BJ (cell line): Measurements from ENCODE around the gene MYO1A. TPM values are rescaled to one million over a fixed set of nuclear protein-coding genes. Genes with fewer than 3 reads are reported as not detected.
"Not testable (repeated sequence)": the region's sequence is repeated elsewhere in the genome, so short reads cannot be mapped to it uniquely, and the experiment has no call there.

Experiments used
- CTCF ChIA-PET: fragments of 350-600 bp; formaldehyde crosslinking; extraction: SDS; loops from one replicate; lab custom pipeline; 2021; ENCODE audit warnings: antibody characterized with exemption, inconsistent platforms; lab: Yijun Ruan, JAX
- POLR2A ChIA-PET: fragments of 300-600 bp; sonication (Branson Sonifier 250); formaldehyde crosslinking; extraction: SDS; loops from one replicate; lab custom pipeline; 2021; ENCODE audit warnings: antibody characterized with exemption; lab: Charles Lee
- DNase-seq: peaks from one replicate; pipeline ENCODE4 v3.0.0-alpha.2; 2011; ENCODE audit warnings: low read depth
- H3K27me3 ChIP-seq: 2 replicates; pipeline ENCODE4 v1.6.0; 2011; ENCODE audit warnings: low read length; ENCODE audit not compliant: control insufficient read depth, insufficient read depth
- H3K36me3 ChIP-seq: 2 replicates; pipeline ENCODE4 v1.5.1; 2011; ENCODE audit warnings: low read length; ENCODE audit not compliant: control insufficient read depth, insufficient read depth
- H3K4me3 ChIP-seq: 2 replicates; pipeline ENCODE4 v1.5.1; 2011; ENCODE audit warnings: low read depth, mild to moderate bottlenecking, control low read depth, low read length
- CTCF ChIP-seq: IDR thresholded peaks from 2 replicates; pipeline ENCODE4 v1.5.1; 2011; ENCODE audit warnings: low read depth, mild to moderate bottlenecking, control low read depth, inconsistent platforms, low read length, moderate library complexity; ENCODE audit not compliant: insufficient read depth
- polyA plus RNA-seq: library from polyadenylated mRNA; depleted of rRNA; stranded (reverse); fragments of >200 nt; gene quantifications from 2 replicates; pipeline ENCODE4 v1.2.3, GENCODE V29; 2011

The MYO1A gene
- polyA plus RNA-seq, 1 experiment, result 0.15 TPM

DNA sequence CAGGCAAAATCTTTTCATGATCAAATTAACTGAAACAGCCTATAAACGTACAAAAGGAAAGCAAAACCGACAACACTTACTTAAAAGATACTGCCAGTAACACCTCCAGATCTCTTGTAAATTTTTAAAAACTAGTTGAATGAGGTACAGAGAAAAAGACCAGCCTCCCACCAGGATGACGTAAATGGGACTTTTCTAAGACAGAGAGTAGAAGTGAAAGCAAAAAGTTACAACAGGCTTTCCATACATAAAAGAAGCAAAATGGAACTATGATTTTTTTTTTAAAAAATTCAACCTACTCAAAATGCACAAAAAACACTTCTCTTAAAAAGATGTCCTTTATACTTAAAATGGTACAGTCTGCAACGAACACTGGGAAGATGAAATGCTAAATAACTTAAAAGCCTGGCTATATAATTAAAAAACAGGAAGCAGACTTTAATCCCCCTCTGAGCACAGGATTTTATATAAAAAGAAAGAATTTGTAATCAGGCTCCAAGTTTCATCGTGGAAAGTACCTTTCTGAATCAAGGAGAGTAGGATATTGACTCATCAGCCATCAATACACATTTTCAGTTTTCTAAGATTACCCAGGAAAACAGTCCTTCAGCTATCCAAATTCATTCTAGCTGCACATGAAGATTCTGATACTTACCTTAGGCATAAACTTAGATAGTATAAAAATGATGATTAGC, 14.2 kb upstream of the MYO1A start:
- ChIA-PET CTCF (interaction anchor here (0.7 to 6.2 kb wide), 5 partner anchors 48 to 61 kb away, joined by 3 to 47 read pairs (median 5); partner anchors contain the start of gene STAT6), POLR2A (no interaction called here)
- TF ChIP-seq CTCF, result no peak

DNA sequence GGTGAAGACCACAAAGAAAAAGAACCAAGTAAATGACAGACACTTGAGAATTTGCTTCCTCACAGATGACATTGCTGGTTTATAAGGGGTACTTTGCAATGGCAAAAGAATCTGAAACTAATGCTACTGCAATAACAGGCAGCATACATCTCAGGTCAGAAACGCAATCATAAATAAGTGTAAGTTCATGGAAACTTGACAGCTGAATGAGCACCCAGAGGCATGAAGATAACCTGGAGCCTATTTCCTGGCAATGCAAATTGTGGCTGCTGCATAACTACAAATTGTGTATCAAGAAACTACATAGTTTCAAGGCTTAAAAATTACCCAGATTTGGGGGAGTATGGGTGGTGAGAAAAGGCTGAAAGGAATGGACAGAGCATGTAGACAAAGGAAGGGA, 8.5 kb upstream of the MYO1A start:
- ChIA-PET POLR2A (no interaction called here), CTCF (interaction anchor here (0.7 to 8.2 kb wide), 6 partner anchors 8 to 490 kb away, joined by 3 to 148 read pairs (median 3); partner anchors contain the start of genes MYO1A and ZBTB39)
- DNase-seq, result no peak
- no peaks in the 10 kb centered on the region for H3K27me3 ChIP-seq
- H3K4me3 ChIP-seq, result no peak overlapping the region
- TF ChIP-seq CTCF, result no peak
- peaks cover 1% of the 10 kb centered on the region; the same call in 1 of the 2 replicates for H3K36me3 ChIP-seq

More for the DNA sequence above, 14.2 kb upstream of the MYO1A start:
- Histone ChIP-seq H3K27me3 (no peaks in the 10 kb centered on the region), H3K4me3 (no peak overlapping the region), H3K36me3 (no peaks in the 10 kb centered on the region; the same call in 1 of the 2 replicates)
- no peak for DNase-seq

- POLR2A ChIA-PET, result no interaction called here
- no peak for TF ChIP-seq CTCF
- H3K27me3 ChIP-seq, result no peaks in the 10 kb centered on the region
- H3K36me3 ChIP-seq, result peaks cover 1% of the 10 kb centered on the region; the same call in 1 of the 2 replicates
- DNase-seq, result no peak
- no peak overlapping the region for H3K4me3 ChIP-seq
- CTCF ChIA-PET, result interaction anchor here (0.6 to 8.2 kb wide), 5 partner anchors 40 to 207 kb away, joined by 3 to 148 read pairs (median 4); partner anchors contain the start of gene ZBTB39
These were observed 7.3 kb upstream of the MYO1A start for GRCh38 chr12:57057067-57057751.

GRCh38 chr12:57055824-57056223, 5.9 kb upstream of the MYO1A start:
- ChIA-PET CTCF (interaction anchor here (0.6 to 8.2 kb wide), 2 partner anchors 49 to 1124 kb away, joined by 3 to 148 read pairs; partner anchors contain the start of gene ZBTB39), POLR2A (no interaction called here)
- DNase-seq, result no peak
- no peaks in the 10 kb centered on the region for H3K27me3 ChIP-seq
- H3K4me3 ChIP-seq, result no peak overlapping the region
- H3K36me3 ChIP-seq, result peaks cover 1% of the 10 kb centered on the region; the same call in 1 of the 2 replicates
- TF ChIP-seq CTCF, result no peak

DNA sequence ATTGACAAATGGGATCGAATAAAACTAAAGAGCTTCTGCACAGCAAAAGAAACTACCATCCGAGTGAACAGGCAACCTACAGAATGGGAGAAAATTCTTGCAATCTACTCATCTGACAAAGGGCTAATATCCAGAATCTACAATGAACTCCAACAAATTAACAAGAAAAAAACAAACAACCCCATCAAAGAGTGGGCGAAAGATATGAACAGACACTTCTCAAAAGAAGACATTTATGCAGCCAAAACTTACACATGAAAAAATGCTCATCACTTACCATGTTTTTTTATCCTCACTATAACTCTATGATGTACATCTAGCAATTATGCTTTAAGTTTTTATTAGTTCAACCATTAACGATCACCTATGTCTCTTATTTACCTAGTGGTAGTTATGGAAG, 4.0 kb upstream of the MYO1A start:
- CTCF ChIA-PET, POLR2A ChIA-PET, H3K4me3 ChIP-seq, H3K36me3 ChIP-seq, DNase-seq, H3K27me3 ChIP-seq: not testable (repeated sequence)

DNA sequence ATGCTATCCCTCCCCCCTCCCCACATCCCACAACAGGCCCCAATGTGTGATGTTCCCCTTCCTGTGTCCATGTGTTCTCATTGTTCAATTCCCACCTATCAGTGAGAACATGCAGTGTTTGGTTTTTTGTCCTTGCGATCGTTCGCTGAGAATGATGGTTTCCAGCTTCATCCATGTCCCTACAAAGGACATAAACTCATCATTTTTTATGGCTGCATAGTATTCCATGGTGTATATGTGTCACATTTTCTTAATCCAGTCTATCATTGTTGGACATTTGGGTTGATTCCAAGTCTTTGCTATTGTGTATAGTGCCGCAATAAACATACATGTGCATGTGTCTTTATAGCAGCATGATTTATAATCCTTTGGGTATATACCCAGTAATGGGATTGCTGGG, 3.2 kb upstream of the MYO1A start:
- H3K4me3 ChIP-seq, result not testable (repeated sequence)
- CTCF ChIA-PET, result interaction anchor here (0.5 to 6.0 kb wide), 4 partner anchors 8 to 50 kb away, joined by 3 to 37 read pairs (median 6); no protein-coding TSS in a partner anchor

More for the DNA sequence above, 3.2 kb upstream of the MYO1A start:
- DNase-seq, H3K36me3 ChIP-seq, POLR2A ChIA-PET, H3K27me3 ChIP-seq: not testable (repeated sequence)
